SK-N-SH (cell line): ENCODE data around the gene EXOC7. TPM values are rescaled to one million over a fixed set of nuclear protein-coding genes. Genes with fewer than 3 reads are reported as not detected.

Experiments used
- CTCF ChIA-PET: fragments of 300-600, 350-600 bp; formaldehyde crosslinking; extraction: SDS; loops from one replicate; lab custom pipeline; 2021; lab: Yijun Ruan, JAX
- POLR2A ChIA-PET: fragments of 350-600 bp; sonication (Branson Sonifier 250); formaldehyde crosslinking; extraction: SDS; loops from one replicate; lab custom pipeline; 2020; ENCODE audit warnings: antibody characterized with exemption, inconsistent platforms; lab: Yijun Ruan, JAX
- DNase-seq: peaks from one replicate; pipeline ENCODE4 v3.0.0; 2012
- H2AFZ ChIP-seq: fragments of 200-600 bp; sonication (generic); 2 replicates; pipeline ENCODE4 v1.8.1; 2016; ENCODE audit warnings: antibody characterized with exemption, mild to moderate bottlenecking, low read depth
- H3F3A ChIP-seq: fragments of 200-600 bp; sonication (generic); replicated peaks from 2 replicates; pipeline ENCODE3; 2016; ENCODE audit warnings: antibody characterized with exemption, mild to moderate bottlenecking; ENCODE audit not compliant: insufficient read depth
- H3K27ac ChIP-seq, 2 experiments: fragments of 200-500 bp in 1 of 2; fragments of 200-600 bp in 1 of 2; sonication (Bioruptor generic) in 1 of 2; sonication (generic), shearing (Covaris generic) in 1 of 2; 2 replicates each; pipeline versions ENCODE4 v1.5.1 to v1.6.1; 2014 to 2016; ENCODE audit warnings: low read depth in 2 of 2, inconsistent platforms in 1 of 2, low read length in 1 of 2, mild to moderate bottlenecking in 1 of 2, mixed read lengths in 1 of 2
- H3K27me3 ChIP-seq: fragments of 200-600 bp; sonication (generic), shearing (Covaris generic); 2 replicates; pipeline ENCODE4 v1.6.1; 2016; ENCODE audit warnings: mixed run types; ENCODE audit not compliant: insufficient read depth
- H3K36me3 ChIP-seq, 2 experiments: fragments of 200-500 bp in 1 of 2; fragments of 200-600 bp in 1 of 2; sonication (Bioruptor generic) in 1 of 2; sonication (generic) in 1 of 2; replicated peaks in 1 of 2; 2 replicates each; pipeline versions ENCODE3 to v1.5.1; 2014 to 2016; ENCODE audit warnings: low read length in 1 of 2, mild to moderate bottlenecking in 1 of 2; ENCODE audit not compliant: insufficient read depth in 2 of 2, control insufficient read depth in 1 of 2
- H3K4me1 ChIP-seq, 2 experiments: fragments of 200-500 bp in 1 of 2; fragments of 200-600 bp in 1 of 2; sonication (Bioruptor generic) in 1 of 2; sonication (generic), shearing (Covaris generic) in 1 of 2; 2 replicates each; pipeline versions ENCODE4 v1.5.1 to v1.6.1; 2014 to 2016; ENCODE audit warnings: low read depth in 1 of 2, low read length in 1 of 2, mixed run types in 1 of 2; ENCODE audit not compliant: insufficient read depth in 2 of 2, control insufficient read depth in 1 of 2
- H3K4me2 ChIP-seq: fragments of 200-600 bp; sonication (generic), shearing (Covaris generic); 2 replicates; pipeline ENCODE4 v1.6.1; 2017; ENCODE audit warnings: mixed run types
- H3K4me3 ChIP-seq, 2 experiments: fragments of 200-500 bp in 1 of 2; fragments of 200-600 bp in 1 of 2; sonication (Bioruptor generic) in 1 of 2; sonication (generic), shearing (Covaris generic) in 1 of 2; 2 replicates each; pipeline versions ENCODE4 v1.5.1 to v1.8.1; 2014 to 2016; ENCODE audit warnings: low read depth in 2 of 2, inconsistent platforms in 1 of 2, low read length in 1 of 2, mild to moderate bottlenecking in 1 of 2, mixed read lengths in 1 of 2, moderate library complexity in 1 of 2
- H3K79me2 ChIP-seq: fragments of 200-600 bp; sonication (generic); 2 replicates; pipeline ENCODE4 v1.8.1; 2017; ENCODE audit warnings: mild to moderate bottlenecking; ENCODE audit not compliant: insufficient read depth
- H3K9ac ChIP-seq: fragments of 200-600 bp; sonication (generic); 2 replicates; pipeline ENCODE4 v1.6.1; 2017; ENCODE audit warnings: mixed run types
- H3K9me2 ChIP-seq: fragments of 200-600 bp; sonication (generic); 2 replicates; pipeline ENCODE4 v1.6.1; 2017; ENCODE audit warnings: mixed run types
- H3K9me3 ChIP-seq: fragments of 200-600 bp; sonication (generic); 2 replicates; pipeline ENCODE4 v1.6.1; 2017; ENCODE audit warnings: mixed run types, mild to moderate bottlenecking, moderate library complexity
- H4K20me1 ChIP-seq: fragments of 200-600 bp; sonication (generic); 2 replicates; pipeline ENCODE4 v1.6.1; 2017; ENCODE audit warnings: mild to moderate bottlenecking, mixed run types; ENCODE audit not compliant: insufficient read depth
- CHD2 ChIP-seq: fragments of 150-350 bp; IDR thresholded peaks from 2 replicates; pipeline ENCODE4 v1.6.1; 2018; ENCODE audit warnings: low read length; ENCODE audit not compliant: partially characterized antibody
- CTCF ChIP-seq: fragments of 200-600 bp; sonication (generic); IDR thresholded peaks from 2 replicates; pipeline ENCODE4 v1.6.1; 2017; ENCODE audit warnings: antibody characterized with exemption, mild to moderate bottlenecking, moderate library complexity
- EP300 ChIP-seq, 2 experiments: IDR thresholded peaks; 2 replicates each; pipeline versions ENCODE4 v1.4.0 to v1.6.1; 2012; ENCODE audit warnings: borderline replicate concordance in 1 of 2, low read depth in 1 of 2, low read length in 1 of 2
- FOXJ3 ChIP-seq: sonication (generic); formaldehyde crosslinking; IDR thresholded peaks from 2 replicates; pipeline ENCODE4 v1.5.1; 2020; ENCODE audit warnings: mild to moderate bottlenecking, missing genetic modification reagents
- GABPA ChIP-seq: IDR thresholded peaks from 2 replicates; pipeline ENCODE4 v1.4.0; 2012; ENCODE audit warnings: low read depth, mild to moderate bottlenecking
- GATA2 ChIP-seq: sonication (generic); formaldehyde crosslinking; IDR thresholded peaks from 2 replicates; pipeline ENCODE4 v1.5.0; 2020; ENCODE audit warnings: mild to moderate bottlenecking, missing genetic modification reagents
- IRF3 ChIP-seq: fragments of 150-350 bp; IDR thresholded peaks from 2 replicates; pipeline ENCODE4 v1.6.1; 2016; ENCODE audit warnings: mild to moderate bottlenecking, low read depth, low read length
- JUND ChIP-seq: IDR thresholded peaks from 2 replicates; pipeline ENCODE4 v1.4.0; 2012
- MEF2A ChIP-seq: IDR thresholded peaks from 2 replicates; pipeline ENCODE4 v1.4.0; 2012; ENCODE audit warnings: low read depth, borderline replicate concordance
- MXI1 ChIP-seq: IDR thresholded peaks from 2 replicates; pipeline ENCODE4 v1.6.1; 2012; ENCODE audit warnings: mild to moderate bottlenecking, low read depth, low read length, improper control_type of control experiment
- NRF1 ChIP-seq: IDR thresholded peaks from 2 replicates; pipeline ENCODE4 v1.6.1; 2012; ENCODE audit warnings: low read depth, mild to moderate bottlenecking, low read length
- PBX3 ChIP-seq: IDR thresholded peaks from 2 replicates; pipeline ENCODE4; 2012
- POLR2AphosphoS5 ChIP-seq: IDR thresholded peaks from 2 replicates; pipeline ENCODE4 v1.6.1; 2012; ENCODE audit warnings: low read depth, low read length
- RAD21 ChIP-seq: IDR thresholded peaks from 2 replicates; pipeline ENCODE4 v1.6.1; 2012; ENCODE audit warnings: mild to moderate bottlenecking, low read length
- RFX5 ChIP-seq: IDR thresholded peaks from 2 replicates; pipeline ENCODE4 v1.6.1; 2012; ENCODE audit warnings: mild to moderate bottlenecking, improper control_type of control experiment, low read length
- TAF1 ChIP-seq: IDR thresholded peaks from 2 replicates; pipeline ENCODE4 v1.6.1; 2012; ENCODE audit warnings: low read depth, mild to moderate bottlenecking, low read length, moderate library complexity, borderline replicate concordance
- USF1 ChIP-seq: IDR thresholded peaks from 2 replicates; pipeline ENCODE4 v1.4.0; 2012; ENCODE audit warnings: low read depth, borderline replicate concordance
- YY1 ChIP-seq: IDR thresholded peaks from 2 replicates; pipeline ENCODE4 v1.4.0; 2012; ENCODE audit warnings: low read depth, mild to moderate bottlenecking
- WGBS: methylation state at CpG from one replicate; pipeline ENCODE4 v1.1.6; 2017; ENCODE audit warnings: low lambda C conversion rate; 5-methylcytosine and 5-hydroxymethylcytosine counted together
- polyA plus RNA-seq, 3 experiments: library from polyadenylated mRNA; depleted of rRNA; stranded (reverse); fragments of >200 nt; gene quantifications; 2 replicates each; pipeline ENCODE4 v1.2.3, GENCODE V29; 2012

EXOC7 gene
- polyA plus RNA-seq, 1 of the 3 experiments (the other 2 are of a cell fraction), result 129 TPM

- Histone ChIP-seq H3K4me2 (peak overlapping the region; percentile 99), H4K20me1 (no peaks in the 10 kb centered on the region), H3K27ac (no peak overlapping the region), H3K9me2 (no peaks in the 10 kb centered on the region), H2AFZ (no peak overlapping the region; the same call in 1 of the 2 replicates), H3K9me3 (no peaks in the 10 kb centered on the region), H3K4me3 (no peak overlapping the region), H3K79me2 (no peaks in the 10 kb centered on the region), H3K36me3 (no peaks in the 10 kb centered on the region), H3K9ac (no peak overlapping the region), H3K27me3 (peaks cover 20% of the 10 kb centered on the region; the same call in 1 of the 2 replicates), H3F3A (peaks cover 4% of the 10 kb centered on the region), H3K4me1 (peaks cover 0 to 16% of the 10 kb centered on the region in 2 experiments; a peak in 2 of 4 replicates)
- POLR2A ChIA-PET, result interaction anchor here (0.5 to 1.3 kb wide), 2 partner anchors 26 to 138 kb away, joined by 3 to 4 read pairs; no protein-coding TSS in a partner anchor
- TF ChIP-seq GABPA (no peak), PBX3 (no peak), IRF3 (no peak), RAD21 (no peak), USF1 (no peak), RFX5 (no peak), JUND (no peak)
- peak; percentile 50 for DNase-seq
- CTCF ChIA-PET, result interaction anchor here (0.9 to 16.5 kb wide), 10 partner anchors 8 to 242 kb away, joined by 3 to 119 read pairs (median 5); partner anchors contain the start of gene SPHK1
- 88% methylated on average over 10 of the region's 10 CpGs for WGBS
Measured at GRCh38 chr17:76142039-76142584, 38.5 kb upstream of the EXOC7 start.

- 14% methylated on average over 47 of the region's 59 CpGs for WGBS
- ChIA-PET CTCF (interaction anchor here (0.7 to 16.5 kb wide), 12 partner anchors 9 to 192 kb away, joined by 3 to 119 read pairs (median 4); no protein-coding TSS in a partner anchor), POLR2A (interaction anchor here (0.5 to 1.3 kb wide), 3 partner anchors 14 to 139 kb away, joined by 3 to 4 read pairs (median 3); no protein-coding TSS in a partner anchor)
- H3K9ac ChIP-seq, result peak within 1 kb of the TSS; percentile 39; the same call in 1 of the 2 replicates
- no peak within 1 kb of the TSS for H3K27ac ChIP-seq
- no peaks in the 10 kb centered on the region for H3K36me3 ChIP-seq
- peak within 1 kb of the TSS; percentile 55 to 63 for H3K4me3 ChIP-seq
- H3K4me2 ChIP-seq, result peak within 1 kb of the TSS; percentile 99
- no peaks in the 10 kb centered on the region for H3K9me2 ChIP-seq
- H2AFZ ChIP-seq, result peak within 1 kb of the TSS; percentile 85
- peaks cover 4% of the 10 kb centered on the region for H3F3A ChIP-seq
- H3K9me3 ChIP-seq, result no peaks in the 10 kb centered on the region
- H4K20me1 ChIP-seq, result no peaks in the 10 kb centered on the region
- no peaks in the 10 kb centered on the region for H3K79me2 ChIP-seq
- H3K27me3 ChIP-seq, result peaks cover 20% of the 10 kb centered on the region; the same call in 1 of the 2 replicates
- peak; percentile 100 for DNase-seq
- peaks cover 0 to 16% of the 10 kb centered on the region in 2 experiments; a peak in 2 of 4 replicates for H3K4me1 ChIP-seq
- TF ChIP-seq YY1 (no peak), IRF3 (peak; percentile 36; the same call in 1 of the 2 replicates), TAF1 (no peak), GATA2 (no peak), NRF1 (no peak), POLR2AphosphoS5 (peak; percentile 24; the same call in 1 of the 2 replicates), MEF2A (no peak), RAD21 (no peak), MXI1 (peak; percentile 98), EP300 (IDR thresholded peaks at IDR 0.05; ENCODE audit: borderline replicate concordance in 1 of 2, low read depth in 1 of 2, low read length in 1 of 2) (no peak), FOXJ3 (CRISPR knock-in tag) (no peak), CTCF (no peak), CHD2 (peak; percentile 53)
Measured at GRCh38 chr17:76141212-76142038, 37.8 kb upstream of the EXOC7 start, which contains the start of gene FOXJ1. Gene FOXJ1 (minus strand): TSS chr17:76141245. CDS start chr17:76140395, 850 bp downstream.
